Measurements from ENCODE around the gene TAF4.
A peak's percentile ranks its signal among the peaks of the same experiment; 100 is the strongest.

Gene TAF4

DNA sequence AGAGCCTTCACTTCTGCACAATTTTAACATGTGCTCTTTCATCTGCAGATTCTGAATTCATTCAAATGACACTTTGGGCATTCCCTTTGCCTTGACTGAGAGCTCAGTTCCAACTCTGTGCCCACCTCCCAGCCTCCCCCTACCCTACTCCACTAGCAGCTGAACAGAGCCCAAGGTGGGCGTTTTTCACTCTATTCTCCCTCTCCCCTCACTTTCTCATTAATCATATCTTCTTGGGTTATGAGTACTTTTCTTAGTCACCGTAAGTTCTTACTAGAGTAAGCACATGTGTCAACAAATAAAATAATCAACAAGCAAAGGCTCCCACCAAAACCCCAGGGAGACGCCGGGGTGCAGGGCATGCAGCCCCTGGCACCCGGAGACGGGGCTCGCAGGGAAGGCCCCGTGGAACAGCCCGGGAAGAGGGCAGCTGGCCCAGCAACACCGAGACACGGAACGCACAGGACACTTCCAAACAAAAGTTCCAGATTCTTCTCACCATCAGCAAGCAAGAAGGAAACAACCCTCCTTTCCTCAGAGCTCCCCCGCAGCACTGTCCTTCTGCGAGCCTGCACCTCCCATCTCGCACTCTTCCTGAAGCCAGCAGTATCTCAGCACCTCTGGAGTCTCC is 34.1 kb downstream of the TAF4 start:
- H3K27ac ChIP-seq: no peak overlapping the region
- no peak overlapping the region for H3K4me3 ChIP-seq

DNA sequence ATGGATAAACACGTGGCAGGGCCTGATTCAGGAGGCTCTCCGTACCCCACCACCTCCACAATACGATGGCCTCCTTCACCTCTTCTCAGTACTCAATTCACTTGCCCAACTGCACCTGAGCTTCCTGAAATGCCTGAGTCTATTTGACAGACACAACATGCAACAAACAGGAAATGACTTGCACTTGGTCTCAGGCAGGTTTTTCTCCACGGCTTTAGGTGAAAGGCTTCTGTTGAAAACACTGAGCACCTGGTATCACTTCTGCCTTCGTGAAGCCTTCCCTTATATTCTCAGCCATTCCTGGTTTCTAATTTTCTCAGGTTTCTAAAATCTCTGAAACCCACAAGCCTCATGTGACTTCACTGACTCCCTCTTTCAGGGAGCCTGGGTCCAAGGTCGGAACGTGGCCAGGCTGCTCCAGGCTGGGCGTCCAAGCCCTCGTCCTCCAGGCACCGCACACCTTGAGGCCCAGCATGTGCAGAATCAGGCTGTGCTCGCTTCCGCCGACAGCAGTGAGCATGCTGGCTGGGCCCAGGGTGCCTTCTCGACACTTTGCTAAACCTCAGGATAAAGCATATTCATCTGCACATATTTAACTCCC is 34.7 kb downstream of the TAF4 start:
- Histone ChIP-seq H3K36me3 (peaks cover 0 to 19% (median 5%) of the 10 kb centered on the region in 11 experiments; a peak in 12 of 22 replicates), H3K9ac (0 out of 22 replicates have a peak overlapping the region, but pooled peaks of 2 of the 11 experiments have one; percentile 24 to 26), H3K4me1 (peaks cover 31 to 58% (median 48%) of the 10 kb centered on the region in 10 experiments), H3K4me3 (no peak overlapping the region), H4K20me1 (peaks cover 70 to 96% (median 86%) of the 10 kb centered on the region in 11 experiments), H3K9me3 (replicated peaks in 1 of 11) (peaks cover under 1 to 13% (median 11%) of the 10 kb centered on the region in 11 experiments; a peak in 21 of 22 replicates), H3K27ac (0 out of 22 replicates have a peak overlapping the region, but pooled peaks of 1 of the 11 experiments have one; percentile 15), H3K4me2 (peak overlapping the region in 2 of 11 experiments; percentile 10 to 18; a peak in 1 of 22 replicates), H3K27me3 (no peaks in the 10 kb centered on the region)
- no peak for TF ChIP-seq Cebpa-rat (IDR thresholded peaks at IDR 0.05)

More for the DNA sequence above, 34.1 kb downstream of the TAF4 start:
- H3K36me3 ChIP-seq: peaks cover 0 to 24% (median 9%) of the 10 kb centered on the region in 11 experiments; a peak in 17 of 22 replicates
- H3K27me3 ChIP-seq: no peaks in the 10 kb centered on the region
- TF ChIP-seq Cebpa-rat (IDR thresholded peaks at IDR 0.05): no peak
- H3K9me3 ChIP-seq (replicated peaks in 1 of 11): peaks cover 7 to 20% (median 17%) of the 10 kb centered on the region in 11 experiments
- H3K4me1 ChIP-seq: peaks cover 24 to 52% (median 41%) of the 10 kb centered on the region in 10 experiments
- H3K4me2 ChIP-seq: peak overlapping the region in 2 of 11 experiments; percentile 6 to 10; a peak in 1 of 22 replicates
- H4K20me1 ChIP-seq: peaks cover 66 to 96% (median 81%) of the 10 kb centered on the region in 11 experiments
- peak overlapping the region in 2 of 11 experiments; percentile 24 to 26; a peak in 3 of 22 replicates for H3K9ac ChIP-seq

DNA sequence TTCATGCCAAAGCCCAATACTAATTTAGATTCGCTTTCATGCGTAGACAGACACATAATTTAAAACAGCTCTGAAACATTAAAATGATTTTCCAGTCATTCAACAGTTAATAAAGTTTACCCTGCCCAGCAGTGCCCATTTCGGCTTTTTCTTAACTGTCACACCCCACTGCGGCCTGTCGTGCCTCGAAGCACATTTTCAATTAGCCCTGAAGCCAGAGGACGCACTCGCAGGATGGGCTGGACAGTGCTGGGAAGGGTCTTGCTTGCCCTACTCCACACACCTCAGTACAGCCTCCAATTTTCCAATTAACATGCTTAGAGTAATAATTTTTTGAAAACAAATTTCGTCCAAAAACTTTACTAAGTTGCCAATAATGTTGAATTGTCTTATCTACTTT is 35.3 kb downstream of the TAF4 start:
- no peak overlapping the region for H3K4me2 ChIP-seq
- 0 out of 22 replicates have a peak overlapping the region, but pooled peaks of 1 of the 11 experiments have one; percentile 15 for H3K27ac ChIP-seq
- H3K36me3 ChIP-seq: peaks cover 0 to 19% (median 3%) of the 10 kb centered on the region in 11 experiments; a peak in 10 of 22 replicates
- H3K4me1 ChIP-seq: peaks cover 37 to 64% (median 54%) of the 10 kb centered on the region in 10 experiments
- H4K20me1 ChIP-seq: peaks cover 76 to 100% (median 91%) of the 10 kb centered on the region in 11 experiments
- H3K4me3 ChIP-seq: no peak overlapping the region
- peaks cover 0 to 8% (median 6%) of the 10 kb centered on the region in 11 experiments; a peak in 16 of 22 replicates for H3K9me3 ChIP-seq (replicated peaks in 1 of 11)
- no peaks in the 10 kb centered on the region for H3K27me3 ChIP-seq
- H3K9ac ChIP-seq: no peak overlapping the region
- no peak for TF ChIP-seq Cebpa-rat (IDR thresholded peaks at IDR 0.05)

DNA sequence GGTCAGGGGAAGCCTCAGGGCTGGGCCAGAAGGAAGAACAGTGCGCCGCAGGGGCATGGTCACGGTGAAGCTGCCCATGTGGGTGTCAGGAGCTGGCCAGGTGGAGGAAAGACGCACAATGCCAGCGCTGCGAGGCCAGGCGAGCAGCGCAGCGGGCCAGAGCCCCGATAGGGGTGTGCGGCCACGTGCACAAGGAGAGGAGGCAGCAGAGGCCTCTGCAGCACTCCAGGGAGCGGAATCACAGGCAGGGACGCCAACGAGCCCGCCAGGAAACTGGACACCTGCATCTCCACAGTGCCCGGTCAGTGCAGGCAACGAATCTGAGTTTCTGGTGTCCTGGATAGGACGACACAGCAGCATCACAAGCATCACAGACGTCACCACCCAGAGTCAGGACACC is 35.7 kb downstream of the TAF4 start:
- Histone ChIP-seq H3K27ac (no peak overlapping the region), H3K4me3 (no peak overlapping the region)
- TF ChIP-seq Cebpa-rat (IDR thresholded peaks at IDR 0.05): no peak

DNA sequence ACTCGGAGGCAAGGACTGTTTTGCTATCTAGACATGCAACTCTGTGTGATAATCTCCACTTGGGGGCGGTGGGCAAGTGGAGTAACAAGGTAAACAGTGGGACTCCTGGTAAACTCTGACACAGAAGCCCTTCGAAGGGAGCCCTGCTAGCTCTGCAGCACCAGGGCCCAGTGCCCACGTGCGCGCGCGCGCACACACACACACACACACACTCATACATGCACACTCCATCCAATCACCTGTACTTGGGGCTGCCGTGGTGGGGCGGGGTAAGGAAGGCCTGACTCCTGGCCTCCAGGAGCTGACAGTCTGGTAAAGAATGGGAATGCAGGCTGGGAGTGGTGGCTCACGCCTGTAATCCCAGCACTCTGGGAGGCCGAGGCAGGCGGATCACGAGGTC is 36.4 kb downstream of the TAF4 start:
- no peak overlapping the region for H3K4me2 ChIP-seq
- peaks cover 0 to 8% (median 0%) of the 10 kb centered on the region in 11 experiments; a peak in 2 of 22 replicates for H3K9me3 ChIP-seq (replicated peaks in 1 of 11)
- H3K27ac ChIP-seq: no peak overlapping the region
- peaks cover 86 to 100% (median 97%) of the 10 kb centered on the region in 11 experiments for H4K20me1 ChIP-seq
- H3K36me3 ChIP-seq: peaks cover 0 to 19% (median 3%) of the 10 kb centered on the region in 11 experiments; a peak in 9 of 22 replicates
- H3K4me1 ChIP-seq: peaks cover 39 to 66% (median 57%) of the 10 kb centered on the region in 10 experiments
- TF ChIP-seq Cebpa-rat (IDR thresholded peaks at IDR 0.05): no peak
- H3K4me3 ChIP-seq: no peak overlapping the region
- H3K9ac ChIP-seq: no peak overlapping the region
- H3K27me3 ChIP-seq: no peaks in the 10 kb centered on the region

More for the DNA sequence above, 35.7 kb downstream of the TAF4 start:
- Histone ChIP-seq H3K9ac (no peak overlapping the region), H3K4me2 (no peak overlapping the region), H4K20me1 (peaks cover 80 to 100% (median 95%) of the 10 kb centered on the region in 11 experiments), H3K9me3 (replicated peaks in 1 of 11) (peaks cover 0 to 7% (median 2%) of the 10 kb centered on the region in 11 experiments; a peak in 14 of 22 replicates), H3K27me3 (no peaks in the 10 kb centered on the region), H3K36me3 (peaks cover 0 to 19% (median 3%) of the 10 kb centered on the region in 11 experiments; a peak in 9 of 22 replicates), H3K4me1 (peaks cover 39 to 66% (median 57%) of the 10 kb centered on the region in 10 experiments)

DNA sequence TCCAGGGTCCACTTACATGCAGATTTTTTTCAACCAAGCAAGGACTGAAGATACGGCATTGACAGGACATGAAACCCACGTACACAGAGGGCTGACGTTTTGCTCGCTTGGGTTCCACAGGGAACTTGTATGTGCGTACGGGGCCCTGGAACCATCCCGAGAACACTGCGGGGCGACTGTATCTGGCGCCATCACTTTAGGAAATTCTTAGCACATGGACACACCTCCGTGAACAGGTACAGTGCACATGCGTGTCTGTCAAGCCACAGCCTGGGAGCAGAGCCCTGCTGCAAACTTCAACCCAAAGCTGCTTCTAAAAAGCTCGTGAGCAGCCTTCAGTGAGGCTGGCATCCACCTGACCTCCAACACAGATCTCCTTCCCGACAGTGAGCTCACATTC is 37.3 kb downstream of the TAF4 start:
- TF ChIP-seq Cebpa-rat (IDR thresholded peaks at IDR 0.05): no peak

DNA sequence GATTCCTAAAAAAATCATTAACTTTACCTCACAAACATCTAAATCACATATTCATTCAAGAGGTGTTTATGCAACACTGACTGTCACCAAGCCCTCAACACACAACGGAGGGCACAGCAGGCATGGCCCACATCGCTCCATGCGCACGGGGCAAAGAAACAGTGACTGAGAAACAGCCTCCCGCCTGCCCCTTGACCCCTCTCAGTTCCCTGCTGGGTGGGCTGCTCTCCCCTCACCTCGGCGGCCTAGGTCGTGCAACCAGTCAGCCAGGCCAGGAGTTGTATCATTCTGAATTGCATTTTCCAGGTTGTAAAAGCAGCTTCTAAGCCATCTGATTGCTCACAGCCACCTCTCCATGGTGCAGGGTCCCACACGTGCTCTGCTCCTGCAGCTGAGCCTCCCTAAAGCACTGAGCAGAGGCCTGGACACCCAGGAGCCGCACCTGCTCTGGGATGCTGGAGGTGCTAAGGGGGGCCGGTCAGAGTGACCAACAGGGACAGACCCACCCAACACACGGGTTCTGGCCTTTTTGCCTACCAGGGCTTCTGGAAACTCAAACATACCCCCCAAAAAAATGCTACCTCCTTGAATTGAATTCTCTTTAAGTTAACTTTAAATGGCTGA is 37.9 kb downstream of the TAF4 start:
- Histone ChIP-seq H3K27ac (no peak overlapping the region), H3K4me3 (no peak overlapping the region), H3K9ac (no peak overlapping the region), H3K27me3 (no peaks in the 10 kb centered on the region), H3K9me3 (replicated peaks in 1 of 11) (peaks cover 0 to 8% (median 0%) of the 10 kb centered on the region in 11 experiments; a peak in 1 of 22 replicates), H3K4me1 (peaks cover 33 to 55% (median 51%) of the 10 kb centered on the region in 10 experiments), H4K20me1 (peaks cover 95 to 100% (median 98%) of the 10 kb centered on the region in 11 experiments), H3K36me3 (peaks cover 0 to 19% (median 3%) of the 10 kb centered on the region in 11 experiments; a peak in 9 of 22 replicates), H3K4me2 (peak overlapping the region in 1 of 11 experiments; percentile 9; a peak in 1 of 22 replicates)
- TF ChIP-seq Cebpa-rat (IDR thresholded peaks at IDR 0.05): no peak

More for the DNA sequence above, 37.3 kb downstream of the TAF4 start:
- Histone ChIP-seq H3K9me3 (replicated peaks in 1 of 11) (peaks cover 0 to 8% (median 0%) of the 10 kb centered on the region in 11 experiments; a peak in 1 of 22 replicates), H3K27me3 (no peaks in the 10 kb centered on the region), H3K9ac (no peak overlapping the region), H3K4me3 (no peak overlapping the region), H3K27ac (no peak overlapping the region), H3K36me3 (peaks cover 0 to 19% (median 3%) of the 10 kb centered on the region in 11 experiments; a peak in 9 of 22 replicates), H3K4me1 (peaks cover 39 to 61% (median 56%) of the 10 kb centered on the region in 10 experiments), H4K20me1 (peaks cover 95 to 100% (median 98%) of the 10 kb centered on the region in 11 experiments), H3K4me2 (no peak overlapping the region)

DNA sequence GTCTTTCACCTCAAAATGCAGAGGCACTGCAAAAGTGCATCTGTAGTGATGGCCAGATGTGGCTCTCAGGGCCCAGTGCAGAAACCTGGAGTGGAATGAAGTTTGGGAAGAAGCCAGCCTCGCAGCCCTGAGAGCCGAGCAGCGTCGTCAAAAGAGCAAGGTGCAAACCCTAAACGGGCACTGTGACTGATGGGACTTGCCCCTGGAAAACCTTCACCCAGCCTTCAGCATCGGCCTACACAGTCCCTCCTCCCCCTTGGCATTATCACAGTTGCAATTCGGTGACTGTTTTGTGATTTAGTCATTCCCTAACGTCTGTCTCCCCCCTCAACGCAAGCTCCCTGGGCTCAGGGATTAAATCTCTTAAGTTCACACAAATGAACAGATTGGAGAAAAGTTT is 38.6 kb downstream of the TAF4 start:
- TF ChIP-seq Cebpa-rat (IDR thresholded peaks at IDR 0.05): no peak
- H4K20me1 ChIP-seq: peaks cover 95 to 100% (median 98%) of the 10 kb centered on the region in 11 experiments

More for the DNA sequence above, 38.6 kb downstream of the TAF4 start:
- peak overlapping the region in 10 of 11 experiments; percentile 64 to 87 (median 74); a peak in 16 of 22 replicates for H3K4me2 ChIP-seq
- no peak overlapping the region for H3K4me3 ChIP-seq
- no peaks in the 10 kb centered on the region for H3K27me3 ChIP-seq
- H3K9ac ChIP-seq: peak overlapping the region in 6 of 11 experiments; percentile 1 to 72 (median 58); a peak in 5 of 22 replicates
- peaks cover 0 to 8% (median 0%) of the 10 kb centered on the region in 11 experiments; a peak in 1 of 22 replicates for H3K9me3 ChIP-seq (replicated peaks in 1 of 11)
- peaks cover 0 to 19% (median 3%) of the 10 kb centered on the region in 11 experiments; a peak in 9 of 22 replicates for H3K36me3 ChIP-seq
- 0 out of 22 replicates have a peak overlapping the region, but pooled peaks of 1 of the 11 experiments have one; percentile 61 for H3K27ac ChIP-seq
- peaks cover 26 to 55% (median 49%) of the 10 kb centered on the region in 10 experiments for H3K4me1 ChIP-seq

All from BLaER1 treated with 17β-estradiol and CSF1 and Interleukin-3, amounts not matched to agents 10 nM and 100 nM (cell line).